GM19035 (cell line): ENCODE results near the gene DENND11.
"Not testable (repeated sequence)": the region's sequence is repeated elsewhere in the genome, so short reads cannot be mapped to it uniquely, and the experiment has no call there.

Experiments used
- ATAC-seq: cut with Tn5 transposase; IDR thresholded peaks from one replicate; pipeline ENCODE4 v1.9.1; 2021; ENCODE audit not compliant: unreplicated experiment

DENND11 gene

DNA sequence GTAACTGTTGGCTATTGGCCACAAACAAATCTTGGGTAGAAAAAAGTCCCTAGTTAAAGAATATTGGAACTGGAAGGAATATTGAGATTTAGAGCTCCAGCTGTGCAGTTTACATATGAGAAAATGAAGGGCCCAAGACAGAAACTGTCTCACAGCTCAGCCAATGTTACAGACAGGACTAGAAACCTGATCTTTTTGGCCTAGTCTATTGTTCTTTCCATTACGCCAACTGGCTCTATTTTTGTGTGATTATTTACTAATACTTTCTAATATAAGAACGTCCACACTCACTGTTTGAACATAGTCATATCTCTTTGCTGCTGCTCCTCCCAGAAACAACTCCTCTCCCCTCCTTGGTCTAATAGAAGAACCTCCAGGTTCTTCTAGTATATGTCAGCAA lies 7.4 kb upstream of the DENND11 start:
- ATAC-seq, result no peak

DNA sequence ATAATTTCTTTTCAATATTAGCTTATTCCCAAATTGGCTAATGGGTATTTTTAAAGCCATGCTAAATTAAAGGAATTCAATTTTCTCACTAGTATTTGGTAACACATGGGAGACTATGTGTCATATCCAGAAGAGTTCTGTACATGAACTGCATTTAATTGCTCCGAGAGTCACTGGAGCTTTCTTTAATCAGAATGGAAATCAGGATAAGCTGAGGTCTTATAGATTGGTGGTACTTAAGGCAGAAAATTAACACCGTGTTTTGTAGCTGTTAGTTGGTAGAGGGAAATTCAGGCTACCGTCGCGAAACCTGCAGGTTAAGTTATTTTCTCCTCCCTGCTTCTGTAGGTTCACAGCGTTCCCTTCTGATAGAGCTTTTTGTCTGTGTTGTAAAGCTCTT lies 6.4 kb upstream of the DENND11 start, which contains the start of gene WEE2:
Gene WEE2, plus strand, starts transcription at position 3 of the 400 bp plus-strand sequence. CDS start 406 bp downstream, outside the sequence.
- no peak for ATAC-seq

DNA sequence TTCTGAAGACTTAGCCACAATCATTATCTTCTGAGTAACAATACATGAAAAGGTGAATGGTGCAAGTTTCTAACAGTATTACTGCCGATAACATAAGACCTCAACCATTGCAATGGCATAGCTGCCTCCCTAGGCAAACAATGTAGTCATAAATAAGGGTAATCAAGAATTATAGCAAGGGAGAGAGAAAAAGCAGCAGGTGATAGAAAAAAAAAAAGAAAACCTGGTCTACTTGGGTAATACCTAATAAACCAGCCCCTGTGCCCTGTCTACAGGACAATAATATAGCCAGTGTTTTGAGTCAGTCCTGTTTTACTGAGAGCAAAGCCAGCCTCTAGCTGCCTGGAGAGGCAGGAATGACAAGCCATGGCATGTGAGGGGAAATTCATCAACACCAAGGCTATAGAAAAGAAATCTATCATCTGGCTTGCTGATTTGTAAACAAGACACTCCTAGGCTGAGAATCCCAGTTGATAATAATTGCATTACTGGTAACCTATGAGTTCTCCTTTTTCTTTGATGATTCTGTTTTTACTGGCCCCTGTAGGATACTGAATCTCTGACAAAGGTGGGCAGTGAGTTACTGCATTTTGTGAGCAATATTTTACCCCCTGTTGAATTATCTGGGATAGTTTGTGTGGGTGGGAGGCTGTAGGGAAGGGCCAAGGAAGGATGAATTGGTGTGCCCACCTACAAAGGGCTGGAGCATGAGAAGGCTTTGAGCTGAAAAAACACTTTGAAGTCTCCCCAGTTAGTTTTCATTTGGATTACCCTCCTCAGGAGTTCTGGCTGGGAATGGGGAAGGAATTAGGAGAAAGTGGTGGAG lies 4.5 kb upstream of the DENND11 start:
- no peak for ATAC-seq

DNA sequence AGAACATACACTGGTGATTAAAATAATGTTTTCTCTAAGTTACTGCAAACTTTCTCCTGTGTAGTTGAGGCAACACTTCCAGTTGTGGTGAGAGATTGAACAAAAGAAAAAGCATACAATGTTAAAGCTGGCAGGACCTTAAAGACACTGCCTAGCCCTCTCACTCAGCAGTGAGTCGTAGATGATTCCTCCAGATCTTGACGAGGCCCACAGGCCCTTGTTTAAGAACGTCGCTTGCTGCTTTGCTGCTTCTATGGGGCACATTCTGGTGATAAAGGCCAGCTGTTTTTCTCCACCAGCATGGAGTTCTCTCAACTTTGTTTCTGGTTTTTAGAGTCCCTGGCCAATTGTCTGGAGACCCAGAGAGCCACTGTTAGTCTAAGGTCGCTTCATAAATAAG lies 2.8 kb upstream of the DENND11 start:
- no peak for ATAC-seq

DNA sequence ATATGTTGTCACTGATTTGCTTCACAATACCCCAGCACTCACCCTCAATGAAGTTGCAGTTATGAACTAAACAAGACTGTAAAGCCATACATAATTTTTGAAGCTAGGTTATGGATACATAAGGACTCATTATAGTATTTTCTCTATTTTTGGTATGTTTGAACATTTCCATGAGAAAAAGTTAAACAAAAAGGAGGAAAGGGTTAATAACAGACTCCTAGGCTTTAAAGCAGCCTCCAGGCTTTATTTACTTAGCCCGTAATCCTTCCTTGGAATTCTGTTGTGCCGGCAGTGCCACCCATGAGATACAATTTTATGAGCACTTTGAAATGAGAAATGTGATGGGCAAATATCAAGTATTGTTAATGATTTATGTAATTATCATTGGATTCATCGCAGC lies 2.1 kb upstream of the DENND11 start:
- no peak for ATAC-seq

DNA sequence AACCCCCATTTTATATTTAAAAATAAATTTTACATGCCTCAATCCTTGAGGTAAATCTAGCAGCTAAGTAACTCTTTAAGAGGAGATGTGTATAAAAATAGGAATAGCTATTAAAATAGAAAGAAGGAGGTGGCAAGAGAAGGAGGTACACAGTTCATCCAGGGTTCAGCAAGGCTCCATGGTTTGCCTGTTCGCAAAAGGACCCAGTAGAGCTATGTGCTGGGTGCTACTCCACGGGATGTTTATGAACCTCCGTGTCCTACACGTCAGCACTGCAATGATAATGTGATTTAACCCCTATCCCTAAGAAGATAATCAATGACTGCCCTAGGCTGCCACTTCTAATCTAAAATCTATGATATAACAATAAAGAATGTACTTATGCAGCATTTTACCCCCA lies 926 bp upstream of the DENND11 start:
- no peak for ATAC-seq

DNA sequence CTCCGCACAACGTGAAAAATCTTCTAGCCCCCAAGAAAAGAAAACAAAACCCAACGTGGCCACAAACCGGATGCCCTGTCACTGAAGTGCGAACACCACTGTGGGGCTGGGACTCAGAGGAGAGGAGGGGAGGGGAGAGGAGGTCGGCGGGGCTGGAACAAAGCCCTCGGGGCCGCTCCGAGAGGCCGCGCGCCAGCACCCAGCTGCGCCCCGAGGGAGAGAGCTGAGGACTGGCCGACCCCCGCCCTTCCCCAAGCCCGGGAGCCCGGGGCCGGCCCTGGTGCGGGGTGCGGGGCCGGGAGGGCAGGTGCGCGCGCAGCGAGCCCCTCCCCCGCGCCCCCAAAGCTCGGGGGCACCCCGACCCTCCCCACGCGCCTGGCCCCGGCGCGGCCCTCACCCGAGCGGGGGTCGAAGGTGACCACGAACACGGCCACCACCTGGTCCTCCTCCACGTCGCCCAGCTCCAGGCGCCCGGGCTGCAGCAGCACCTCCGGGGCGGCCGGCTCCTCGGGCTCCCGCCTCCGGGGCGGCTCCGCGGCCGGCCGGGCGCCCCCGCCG lies 398 bp downstream of the DENND11 start:
- ATAC-seq, result peak; percentile 83

DNA sequence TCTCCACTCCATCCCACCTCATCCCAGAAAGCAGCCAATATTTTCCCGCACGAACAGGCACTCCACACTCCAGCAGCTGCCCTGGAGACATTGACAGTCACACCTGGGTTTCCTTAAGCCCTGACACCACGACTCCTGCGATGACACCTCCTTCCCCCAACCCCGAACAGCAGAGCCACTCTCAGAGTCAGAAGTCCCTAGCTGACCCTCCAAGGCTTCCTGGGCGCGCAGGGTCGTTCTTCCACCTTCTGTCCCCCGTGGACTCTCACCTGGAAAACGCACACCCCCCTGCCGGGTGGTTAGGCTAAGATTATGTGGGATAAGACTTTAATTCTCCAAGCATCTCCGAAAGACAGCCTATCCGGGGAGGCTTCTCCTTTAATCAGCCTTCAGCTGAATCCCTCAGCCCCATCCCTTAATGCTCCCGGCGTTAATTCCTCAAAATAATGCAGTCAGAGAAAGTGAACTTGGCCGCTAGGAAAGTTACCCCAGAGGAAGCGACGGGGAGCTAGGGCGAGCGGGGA lies 1.1 kb downstream of the DENND11 start:
- peak; percentile 4 for ATAC-seq

DNA sequence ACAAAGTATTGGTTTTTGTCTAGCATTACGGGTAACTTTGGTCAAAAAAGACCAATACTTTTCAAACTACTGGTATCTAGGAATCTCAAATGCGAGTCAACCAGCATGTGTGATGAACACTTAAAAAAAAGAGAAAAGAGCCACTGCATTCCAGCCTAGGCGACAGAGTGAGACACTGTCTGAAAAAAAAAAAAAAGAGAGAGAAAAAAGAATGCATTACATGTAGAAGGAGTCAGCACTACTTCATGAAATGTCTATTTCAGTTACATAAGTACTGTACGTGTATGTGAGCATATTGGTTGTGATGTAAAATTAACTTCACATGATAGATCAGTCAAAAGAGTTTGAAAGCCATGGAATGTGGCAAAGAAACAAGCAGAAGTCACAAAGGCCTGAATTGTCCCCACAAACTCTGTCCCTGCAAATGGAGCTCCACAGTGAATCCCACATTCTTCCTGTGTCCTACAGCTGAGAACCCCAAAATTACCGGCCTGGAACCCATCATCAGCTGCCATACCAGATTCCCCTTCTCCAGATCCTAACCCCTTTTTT lies 1.6 kb downstream of the DENND11 start:
- ATAC-seq, result no peak

DNA sequence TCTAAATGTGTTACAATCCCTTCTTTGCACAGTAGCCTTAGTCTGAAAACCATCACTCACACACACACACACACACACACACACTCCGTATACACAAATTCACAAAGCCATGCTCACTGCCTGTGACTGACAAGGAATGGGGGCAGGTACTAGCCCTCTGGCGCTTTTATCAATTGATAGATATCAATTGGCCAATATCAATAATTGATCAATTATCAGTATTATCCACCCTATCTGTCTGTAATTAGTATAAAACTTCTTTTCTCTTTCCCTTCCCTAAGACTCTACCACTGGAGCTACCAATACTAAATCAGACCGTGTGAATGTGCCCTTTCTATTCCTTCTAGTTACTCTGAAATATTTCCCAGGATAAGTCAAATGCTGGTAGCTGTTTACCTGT lies 2.1 kb downstream of the DENND11 start:
- ATAC-seq, result no peak

DNA sequence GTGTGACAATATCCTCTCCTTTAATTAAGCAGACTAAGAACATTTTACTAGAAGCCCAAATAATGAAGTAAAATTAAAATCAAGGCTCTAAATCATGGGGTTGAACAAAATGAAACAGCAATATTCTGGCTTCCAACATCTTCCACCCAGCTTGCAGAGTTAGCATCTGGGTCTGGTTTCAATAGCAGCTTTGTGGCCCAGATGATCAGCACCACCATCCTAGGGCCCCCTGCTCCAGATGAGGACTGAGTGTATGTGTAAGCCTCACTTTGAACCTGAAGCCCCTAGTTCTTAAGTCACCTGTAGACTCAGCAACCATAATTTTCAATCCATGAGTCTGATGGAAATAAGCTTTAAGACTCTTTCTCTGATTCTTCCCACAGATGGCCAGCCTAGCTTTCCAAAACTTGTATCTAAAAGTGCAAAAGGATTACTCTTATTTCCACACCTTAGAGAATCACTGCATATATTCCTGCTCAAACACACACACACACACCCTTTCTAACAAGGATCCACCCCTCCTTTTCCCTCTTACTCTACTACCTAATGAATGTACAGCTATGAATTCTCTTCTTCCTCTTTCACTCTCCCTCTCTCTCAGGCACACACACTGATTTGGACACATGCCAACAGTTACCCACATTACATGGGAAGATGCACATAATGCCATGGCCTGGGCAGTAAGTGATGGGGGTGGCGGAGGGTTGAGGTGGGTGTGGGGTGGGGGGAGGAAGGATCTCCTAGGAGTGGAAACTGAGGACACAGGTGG lies 3.5 kb downstream of the DENND11 start:
- no peak for ATAC-seq

DNA sequence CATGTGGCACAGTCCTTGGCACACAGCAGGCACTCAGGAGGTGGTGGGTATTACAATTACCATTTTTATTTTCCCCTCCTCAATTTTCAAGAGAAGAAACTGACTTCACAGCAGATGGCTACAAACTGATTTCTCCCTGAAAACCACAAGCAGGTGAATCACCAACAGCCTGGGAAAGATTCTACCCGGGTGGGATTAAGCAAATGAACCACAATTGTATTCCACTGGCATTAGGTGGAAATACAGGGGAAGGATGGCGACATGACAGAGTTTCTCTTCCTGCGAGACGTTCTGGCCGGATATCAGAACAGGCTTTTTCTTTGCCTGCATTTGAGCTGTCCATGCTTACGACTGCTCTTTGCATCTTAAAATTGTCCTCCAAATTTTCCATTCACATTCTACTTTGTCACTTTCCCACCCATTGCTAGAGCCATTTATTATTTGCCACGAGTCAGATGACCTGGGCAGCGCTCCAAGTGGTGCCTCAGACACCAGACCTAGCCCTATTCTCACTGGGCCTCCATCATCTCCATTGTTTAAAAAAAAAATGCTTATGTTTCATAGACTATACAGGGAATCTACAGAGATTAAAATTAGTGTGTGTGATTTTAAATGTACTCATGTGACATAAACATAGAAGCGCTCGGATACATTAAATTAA lies 4.6 kb downstream of the DENND11 start:
- ATAC-seq, result no peak

DNA sequence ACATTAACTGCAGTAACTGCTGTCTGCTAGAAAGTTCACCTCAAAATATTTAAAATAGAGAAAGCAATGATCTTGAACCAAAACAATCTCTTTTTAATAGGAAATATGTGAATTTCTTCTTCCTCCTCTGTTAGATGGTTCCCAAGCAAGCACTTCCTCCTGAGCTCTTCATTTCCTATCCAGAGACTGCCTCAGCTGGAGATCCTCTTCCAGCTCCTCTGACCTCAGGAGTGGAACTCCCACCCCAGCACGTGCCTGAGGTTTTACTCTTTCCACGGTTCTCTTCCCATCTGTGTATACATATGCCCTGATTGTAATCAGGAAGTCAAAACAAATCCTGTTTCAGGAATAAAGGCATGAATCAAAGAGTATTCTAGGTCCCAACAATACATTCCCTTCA lies 5.6 kb downstream of the DENND11 start:
- no peak for ATAC-seq

DNA sequence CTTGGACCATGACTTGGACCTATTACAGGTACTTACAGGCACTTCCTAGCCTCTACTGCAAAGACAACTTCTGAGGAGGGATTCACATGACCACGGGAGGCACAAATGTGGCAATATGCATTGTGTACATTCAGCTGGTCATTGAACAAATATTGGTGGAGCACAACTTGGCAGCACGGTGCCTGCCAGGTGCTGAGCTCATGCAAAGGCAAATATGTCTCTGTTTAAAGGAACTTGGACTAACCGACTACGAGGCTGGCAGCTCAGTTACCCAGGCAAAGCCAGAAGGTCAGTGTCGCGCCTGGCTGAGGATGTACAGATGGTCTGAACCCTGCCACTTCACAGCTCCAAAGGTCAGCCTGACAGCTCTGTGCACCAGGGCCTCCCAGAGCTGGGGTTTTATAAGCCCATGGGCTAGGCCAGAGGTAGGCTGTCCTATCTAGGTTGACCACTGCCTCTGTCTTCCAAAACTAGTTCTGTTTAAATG lies 6.1 kb downstream of the DENND11 start:
- no peak for ATAC-seq

DNA sequence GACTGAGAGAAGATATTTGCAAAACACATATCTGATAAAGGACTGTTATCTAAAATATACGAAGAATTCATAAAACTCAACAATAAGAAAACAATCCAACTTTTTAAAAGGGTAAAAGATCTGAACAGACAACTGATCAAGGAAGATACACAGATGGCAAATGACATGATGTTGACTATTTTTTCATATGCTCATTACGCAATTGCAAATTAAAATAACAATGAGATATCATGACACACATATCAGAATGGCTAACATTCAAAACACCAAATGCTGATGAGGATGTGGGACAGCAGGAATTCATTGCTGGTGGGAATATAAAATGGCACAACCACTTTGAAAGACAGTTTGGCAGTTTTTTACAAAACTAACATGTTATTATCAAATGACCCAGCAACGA lies 8.9 kb downstream of the DENND11 start:
- ATAC-seq, result no peak

DNA sequence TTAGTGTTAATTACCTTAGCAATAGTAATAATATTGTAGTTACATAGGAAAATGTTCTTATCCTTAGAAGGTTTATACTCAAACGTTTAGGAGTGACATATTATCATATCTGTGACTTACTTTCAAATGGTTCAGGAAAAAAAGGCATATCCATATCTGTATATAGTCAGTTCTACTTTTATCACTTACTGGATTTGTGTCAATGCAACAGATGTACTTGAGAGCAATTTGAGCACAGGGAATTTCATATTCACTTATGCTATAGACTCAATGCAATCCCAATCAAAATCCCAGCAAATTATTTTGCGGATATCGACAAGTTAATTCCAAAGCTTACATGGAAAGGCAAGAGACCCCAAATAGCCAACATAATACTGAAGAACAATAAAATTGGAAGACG lies 10.0 kb downstream of the DENND11 start:
- no peak for ATAC-seq

DNA sequence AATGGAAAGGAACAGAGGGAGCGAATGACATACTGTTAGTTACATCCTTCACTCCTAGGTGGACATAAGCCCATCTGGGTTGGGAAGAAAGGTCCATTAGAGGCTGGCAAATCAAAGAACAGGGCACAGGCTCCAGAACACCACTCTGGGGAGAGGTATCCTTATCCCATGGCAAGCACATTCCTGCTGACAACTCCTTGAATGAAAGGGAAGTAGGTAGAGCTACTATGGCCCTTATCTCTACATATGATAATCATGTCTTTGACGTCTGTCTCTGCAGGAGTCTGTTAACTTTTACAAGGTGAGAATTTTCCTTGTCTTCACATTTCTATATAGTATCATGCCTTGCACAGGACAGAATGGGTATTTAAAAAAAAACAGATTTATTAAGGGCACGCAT lies 10.4 kb downstream of the DENND11 start:
- ATAC-seq, result no peak

DNA sequence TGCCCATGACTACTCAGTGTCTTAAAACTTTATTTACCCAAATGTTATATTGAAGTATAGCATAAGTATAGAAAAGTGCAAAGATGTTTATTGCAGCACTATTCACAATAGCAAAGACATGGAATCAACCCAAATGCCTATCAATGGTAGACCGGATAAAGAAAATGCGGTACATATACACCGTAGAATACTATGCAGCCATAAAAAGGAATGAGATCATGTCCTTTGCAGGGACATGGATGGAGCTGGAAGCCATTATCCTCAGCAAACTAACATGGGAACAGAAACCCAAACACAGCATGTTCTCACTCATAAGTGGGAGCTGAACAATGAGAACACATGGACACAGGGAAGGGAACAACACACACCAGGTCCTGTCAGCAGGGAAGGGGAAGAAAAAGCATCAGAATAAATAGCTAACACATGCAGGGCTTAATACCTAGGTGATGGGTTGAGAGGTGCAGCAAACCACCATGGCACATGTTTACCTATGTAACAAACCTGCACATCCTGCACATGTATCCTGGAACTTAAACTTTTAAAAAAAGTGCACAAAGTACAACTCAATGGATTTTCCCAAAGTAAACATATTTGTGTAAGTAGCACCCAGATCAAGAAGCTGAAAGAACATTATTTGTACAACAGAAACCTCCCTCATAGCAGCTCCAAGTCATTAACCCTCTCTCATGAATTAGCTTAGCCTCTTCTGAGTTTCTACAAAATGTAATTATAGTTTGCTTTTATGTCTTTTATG lies 12.7 kb downstream of the DENND11 start:
- ATAC-seq, result not testable (repeated sequence)

DNA sequence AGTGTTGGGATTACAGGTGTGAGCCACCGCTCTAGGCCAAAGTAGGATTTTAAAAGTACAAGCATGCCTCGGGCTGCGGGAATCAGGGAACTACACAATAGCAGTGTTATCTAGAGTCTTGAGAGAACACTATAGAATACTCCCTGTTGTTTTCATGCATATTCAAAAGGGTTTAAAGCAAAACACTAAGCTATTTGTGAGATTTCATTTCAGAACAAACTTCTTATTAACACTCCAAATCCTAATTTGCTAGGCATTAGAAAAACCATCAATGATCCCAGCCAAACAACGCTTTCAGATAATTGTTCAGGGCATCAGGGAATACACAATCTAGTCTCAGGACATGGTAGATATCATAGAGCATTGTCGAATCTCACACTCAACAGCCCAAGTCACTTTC lies 13.9 kb downstream of the DENND11 start:
- no peak for ATAC-seq

DNA sequence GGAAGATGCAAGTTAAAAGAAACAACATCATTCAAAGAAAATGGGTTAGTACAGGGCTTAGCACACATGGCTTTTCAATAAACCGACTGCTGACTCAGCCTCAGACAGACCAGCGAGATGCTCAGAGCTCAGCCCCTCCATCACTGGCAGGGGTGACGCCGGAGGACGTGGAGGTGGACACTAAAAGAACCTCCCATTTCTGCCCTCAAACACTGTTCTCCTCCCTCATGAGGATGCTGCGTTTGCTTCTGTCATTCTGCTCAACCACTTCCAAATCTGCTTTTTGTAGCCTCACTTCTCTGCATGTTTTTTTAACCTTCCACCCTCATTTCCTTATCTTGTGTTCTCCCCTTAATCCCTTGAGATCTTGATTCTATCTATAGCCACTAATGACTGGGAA lies 15.3 kb downstream of the DENND11 start:
- no peak for ATAC-seq
